GM12872 (cell line): ENCODE data around the gene SHISA6.

Experiments used
- CTCF ChIP-seq: IDR thresholded peaks from 3 replicates; pipeline ENCODE4 v1.5.1; 2011; ENCODE audit warnings: low read depth, mild to moderate bottlenecking, low read length, moderate library complexity; ENCODE audit not compliant: insufficient read depth

Gene SHISA6

GRCh38 chr17:11485336-11486100 is 244.5 kb downstream of the SHISA6 start:
- no peak for TF ChIP-seq CTCF

- no peak for TF ChIP-seq CTCF
These were observed 245.3 kb downstream of the SHISA6 start for GRCh38 chr17:11486101-11486867.

DNA sequence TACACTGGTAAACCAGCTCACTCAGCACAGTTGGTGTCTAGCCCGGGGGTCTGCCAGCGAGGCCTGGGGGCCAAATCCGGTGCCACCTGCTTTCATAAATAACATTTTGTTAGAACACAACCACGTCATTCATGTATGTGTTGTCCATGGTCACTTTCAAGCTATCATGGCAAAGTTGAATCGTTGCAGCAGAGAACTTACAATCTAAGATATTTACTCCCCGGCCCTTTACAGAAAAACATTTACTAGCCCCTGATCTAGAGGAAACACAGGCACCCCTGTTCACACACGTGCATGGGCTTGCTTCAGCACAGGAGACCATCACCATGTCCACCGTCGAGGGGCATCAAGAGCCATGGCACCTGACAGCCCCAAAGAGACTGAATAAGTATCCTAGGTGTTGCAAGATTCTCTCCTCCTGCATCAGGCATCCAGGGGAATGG is 245.9 kb downstream of the SHISA6 start:
- no peak for TF ChIP-seq CTCF

GRCh38 chr17:11487469-11487868 is 246.5 kb downstream of the SHISA6 start:
- TF ChIP-seq CTCF: no peak

DNA sequence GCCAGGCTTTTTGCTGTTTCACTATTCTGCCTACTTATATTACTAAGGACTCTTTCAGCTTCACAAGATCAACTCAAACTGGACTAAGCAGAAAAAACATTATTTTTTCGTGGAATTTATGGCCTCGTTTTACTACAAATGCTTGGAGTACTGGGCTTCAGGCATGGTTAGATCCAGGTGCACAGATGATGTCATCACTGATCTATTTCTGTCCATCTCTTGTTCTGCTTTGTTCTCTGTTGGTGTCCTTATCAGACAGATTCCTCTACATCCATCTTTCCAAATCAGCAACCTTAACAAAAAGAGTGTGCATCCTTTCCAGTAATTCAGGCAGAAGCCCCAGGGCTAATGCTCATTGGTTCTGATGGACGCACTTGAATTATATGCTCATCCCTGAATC is 247.4 kb downstream of the SHISA6 start:
- TF ChIP-seq CTCF: no peak

DNA sequence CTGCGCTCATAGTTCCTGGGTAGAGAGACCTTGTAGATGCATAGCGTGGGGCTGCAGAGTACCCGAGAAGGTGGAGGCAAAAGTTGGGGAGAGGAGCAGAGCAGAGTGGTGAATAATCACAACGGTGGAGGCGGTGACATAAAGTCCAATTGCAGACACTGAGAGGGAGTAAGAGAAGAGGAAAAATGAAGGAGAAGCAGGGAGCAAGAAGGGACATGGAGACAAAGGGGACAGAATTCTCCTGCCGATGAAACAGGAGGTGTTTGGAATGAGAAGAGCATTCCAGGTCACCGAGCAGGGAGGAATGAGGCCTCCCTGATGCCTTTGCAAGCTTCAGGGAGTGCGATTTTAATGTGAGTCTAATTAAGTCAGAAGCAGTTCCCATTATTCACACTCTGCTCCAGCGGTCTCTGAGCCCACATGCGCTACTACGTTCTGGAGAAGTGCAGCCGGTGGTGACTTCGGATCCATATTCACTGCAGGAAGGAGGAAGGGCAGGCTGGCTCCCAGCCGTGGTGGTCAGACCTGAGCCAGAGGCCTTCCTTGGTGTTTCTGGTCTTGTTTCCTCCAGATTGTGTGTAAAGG is 249.2 kb downstream of the SHISA6 start:
- TF ChIP-seq CTCF: no peak

DNA sequence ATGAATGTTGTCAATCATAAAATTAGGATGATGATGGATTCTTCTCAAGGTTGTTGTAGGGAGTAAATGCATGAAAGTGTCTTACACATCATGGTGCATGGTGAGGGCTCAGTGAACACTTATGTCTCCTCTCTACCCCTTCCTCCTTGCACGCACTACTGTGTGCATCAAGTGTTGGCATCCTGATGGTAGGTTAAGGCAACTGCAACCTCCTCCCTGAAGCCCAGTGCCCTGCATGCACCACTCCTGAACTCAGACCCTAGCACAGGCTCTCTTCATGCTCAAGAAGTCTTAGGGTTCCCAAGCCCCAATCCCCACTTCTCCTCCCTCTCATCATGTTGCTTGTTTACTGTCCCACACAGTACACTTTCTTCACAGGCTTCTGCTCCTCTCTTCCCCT is 251.5 kb downstream of the SHISA6 start:
- no peak for TF ChIP-seq CTCF
